ACHN (cell line): ENCODE measurements around the gene CNIH2.
"Not testable (repeated sequence)": the region's sequence is repeated elsewhere in the genome, so short reads cannot be mapped to it uniquely, and the experiment has no call there.

Source experiments
- DNase-seq: peaks from one replicate; pipeline ENCODE4 v3.0.0-alpha.2; 2015
- in situ Hi-C: cut with HindIII; loops from 2 replicates; pipeline ENCODE4 v1.10.0; 2017; ENCODE audit warnings: low sequenced_read_pairs, low pct_ligation_motif_present, low pct_unique_long_range_greater_than_20kb

The CNIH2 gene

DNA sequence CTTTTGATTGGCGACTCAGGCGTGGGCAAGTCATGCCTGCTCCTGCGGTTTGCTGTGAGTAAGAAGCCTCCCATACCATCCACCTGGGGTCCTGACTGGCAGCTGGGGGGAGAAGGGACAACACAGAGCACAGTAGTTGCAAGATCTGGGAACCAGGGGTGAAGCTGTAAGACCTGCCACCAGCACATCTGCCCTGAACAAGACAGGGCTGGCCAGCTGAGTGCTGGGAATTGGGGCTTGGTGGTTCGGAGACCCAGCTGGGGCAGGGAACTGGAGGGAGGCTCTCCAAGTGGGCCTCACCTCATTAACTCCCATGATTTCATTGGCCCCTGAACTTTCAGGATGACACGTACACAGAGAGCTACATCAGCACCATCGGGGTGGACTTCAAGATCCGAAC, 6.2 kb upstream of the CNIH2 start:
- in situ Hi-C loops = no loop called here

GRCh38 chr11:66272596-66272995, 5.4 kb upstream of the CNIH2 start:
- DNase-seq = no peak
- in situ Hi-C loops = no loop called here

More for the DNA sequence above, 6.2 kb upstream of the CNIH2 start:
- no peak for DNase-seq

DNA sequence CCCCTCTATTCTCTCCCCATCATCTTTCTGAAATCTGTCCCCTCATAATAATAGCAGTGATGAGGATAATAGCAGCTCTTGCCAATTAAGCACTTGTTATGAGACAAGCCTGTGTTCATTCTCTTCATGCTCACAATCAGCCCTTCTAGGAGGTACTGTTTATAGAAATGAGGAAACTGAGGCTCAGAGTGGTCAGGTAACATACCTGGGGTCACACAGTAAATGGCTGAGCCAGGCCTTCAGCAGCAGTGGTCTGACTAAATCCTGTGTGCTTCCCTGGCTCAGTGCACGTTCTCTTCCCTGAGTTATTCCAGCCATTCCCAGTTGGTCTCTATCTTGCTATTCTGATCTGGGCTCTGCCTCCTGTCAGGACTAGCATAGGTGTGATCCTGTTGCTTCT, 3.8 kb upstream of the CNIH2 start:
- no peak for DNase-seq
- in situ Hi-C loops = no loop called here

DNA sequence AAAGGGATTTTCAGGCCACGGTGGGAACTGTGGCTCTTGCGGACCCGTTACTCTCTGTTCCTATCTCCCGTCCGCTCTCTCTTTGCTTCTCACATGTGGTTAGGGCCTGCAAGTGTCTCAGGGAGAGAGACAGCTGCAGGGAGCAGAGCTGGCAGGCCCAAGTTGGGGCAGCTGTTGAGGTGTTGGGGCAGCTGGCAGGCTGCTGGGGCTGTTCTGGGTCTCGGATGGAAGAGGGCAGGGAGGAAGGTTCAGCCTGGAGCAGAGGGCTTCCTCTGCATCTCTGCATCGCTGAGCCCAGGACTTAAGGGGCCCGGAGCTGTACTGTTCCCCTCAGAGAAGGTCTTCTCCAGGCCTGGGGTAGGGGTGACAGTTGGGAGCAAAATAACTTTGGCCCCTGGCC, 2.6 kb upstream of the CNIH2 start:
- DNase-seq = no peak
- in situ Hi-C loops = no loop called here

DNA sequence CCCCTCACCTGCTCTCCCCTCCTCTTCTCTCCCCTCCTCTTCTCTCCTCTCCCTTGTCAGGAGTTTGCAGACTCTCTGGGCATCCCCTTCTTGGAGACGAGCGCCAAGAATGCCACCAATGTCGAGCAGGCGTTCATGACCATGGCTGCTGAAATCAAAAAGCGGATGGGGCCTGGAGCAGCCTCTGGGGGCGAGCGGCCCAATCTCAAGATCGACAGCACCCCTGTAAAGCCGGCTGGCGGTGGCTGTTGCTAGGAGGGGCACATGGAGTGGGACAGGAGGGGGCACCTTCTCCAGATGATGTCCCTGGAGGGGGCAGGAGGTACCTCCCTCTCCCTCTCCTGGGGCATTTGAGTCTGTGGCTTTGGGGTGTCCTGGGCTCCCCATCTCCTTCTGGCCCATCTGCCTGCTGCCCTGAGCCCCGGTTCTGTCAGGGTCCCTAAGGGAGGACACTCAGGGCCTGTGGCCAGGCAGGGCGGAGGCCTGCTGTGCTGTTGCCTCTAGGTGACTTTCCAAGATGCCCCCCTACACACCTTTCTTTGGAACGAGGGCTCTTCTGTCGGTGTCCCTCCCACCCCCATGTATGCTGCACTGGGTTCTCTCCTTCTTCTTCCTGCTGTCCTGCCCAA, 1.9 kb upstream of the CNIH2 start:
- no peak for DNase-seq
- in situ Hi-C loops = no loop called here

DNA sequence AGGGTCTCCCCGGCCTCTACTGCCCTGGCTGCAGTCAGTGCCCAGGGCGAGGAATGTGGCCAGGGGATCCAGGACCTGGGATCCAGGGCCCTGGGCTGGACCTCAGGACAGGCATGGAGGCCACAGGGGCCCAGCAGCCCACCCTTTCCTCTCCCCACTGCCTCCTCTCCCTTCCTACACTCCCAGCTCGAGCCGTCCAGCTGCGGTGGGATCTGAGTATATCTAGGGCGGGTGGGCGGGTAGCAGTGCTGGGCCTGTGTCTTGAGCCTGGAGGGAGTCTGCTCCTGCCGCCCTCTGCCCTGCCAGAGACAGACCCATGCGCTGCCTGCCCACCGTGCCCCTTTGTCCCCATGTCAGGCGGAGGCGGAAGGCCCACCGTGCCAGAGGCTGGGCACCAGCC, 1.4 kb upstream of the CNIH2 start:
- DNase-seq, in situ Hi-C loops: not testable (repeated sequence)

DNA sequence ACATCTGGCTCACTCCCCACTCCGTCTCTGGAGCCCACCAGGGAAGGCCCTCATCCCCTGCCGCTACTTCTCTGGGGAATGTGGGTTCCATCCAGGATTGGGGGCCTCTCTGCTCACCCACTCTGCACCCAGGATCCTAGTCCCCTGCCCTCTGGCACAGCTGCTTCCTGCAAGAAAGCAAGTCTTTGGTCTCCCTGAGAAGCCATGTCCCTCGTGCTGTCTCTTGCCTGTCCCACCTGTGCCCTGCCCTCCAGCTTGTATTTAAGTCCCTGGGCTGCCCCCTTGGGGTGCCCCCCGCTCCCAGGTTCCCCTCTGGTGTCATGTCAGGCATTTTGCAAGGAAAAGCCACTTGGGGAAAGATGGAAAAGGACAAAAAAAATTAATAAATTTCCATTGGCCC, 911 bp upstream of the CNIH2 start:
- in situ Hi-C loops, DNase-seq: not testable (repeated sequence)

DNA sequence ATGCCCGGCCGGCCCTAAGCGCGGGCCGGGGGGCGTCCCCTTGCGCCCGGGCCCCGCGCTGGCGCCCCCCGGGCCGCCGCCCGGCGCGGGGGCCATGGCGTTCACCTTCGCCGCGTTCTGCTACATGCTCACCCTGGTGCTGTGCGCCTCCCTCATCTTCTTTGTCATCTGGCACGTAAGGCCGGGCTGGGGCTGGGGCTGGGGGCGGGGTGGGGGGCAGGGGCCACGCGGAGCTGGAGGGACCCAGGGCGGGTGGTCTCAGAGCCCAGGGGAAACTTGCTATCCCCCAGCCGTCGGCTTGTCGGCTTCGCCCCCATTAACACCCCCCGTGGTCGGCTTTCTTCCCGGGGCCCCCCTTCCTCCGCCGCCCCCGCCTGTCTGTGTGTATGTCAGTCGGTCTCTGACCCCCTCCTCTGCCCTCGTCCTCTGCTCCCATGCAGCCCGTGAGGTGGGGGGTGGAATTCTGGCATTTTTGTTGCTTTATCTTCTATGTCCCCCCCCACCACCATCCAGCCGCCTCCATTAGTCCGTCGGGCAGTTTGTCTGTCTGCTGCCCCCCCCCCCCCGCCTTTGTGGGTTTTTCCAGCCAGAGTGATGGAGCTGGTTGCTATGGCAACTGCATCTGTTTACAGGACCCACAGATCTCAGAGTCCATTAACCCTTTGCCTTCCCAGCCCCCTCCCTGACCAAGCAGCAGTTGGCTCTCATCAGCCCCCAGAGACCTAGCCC, 552 bp downstream of the CNIH2 start:
- in situ Hi-C loops = no loop called here
- no peak for DNase-seq

DNA sequence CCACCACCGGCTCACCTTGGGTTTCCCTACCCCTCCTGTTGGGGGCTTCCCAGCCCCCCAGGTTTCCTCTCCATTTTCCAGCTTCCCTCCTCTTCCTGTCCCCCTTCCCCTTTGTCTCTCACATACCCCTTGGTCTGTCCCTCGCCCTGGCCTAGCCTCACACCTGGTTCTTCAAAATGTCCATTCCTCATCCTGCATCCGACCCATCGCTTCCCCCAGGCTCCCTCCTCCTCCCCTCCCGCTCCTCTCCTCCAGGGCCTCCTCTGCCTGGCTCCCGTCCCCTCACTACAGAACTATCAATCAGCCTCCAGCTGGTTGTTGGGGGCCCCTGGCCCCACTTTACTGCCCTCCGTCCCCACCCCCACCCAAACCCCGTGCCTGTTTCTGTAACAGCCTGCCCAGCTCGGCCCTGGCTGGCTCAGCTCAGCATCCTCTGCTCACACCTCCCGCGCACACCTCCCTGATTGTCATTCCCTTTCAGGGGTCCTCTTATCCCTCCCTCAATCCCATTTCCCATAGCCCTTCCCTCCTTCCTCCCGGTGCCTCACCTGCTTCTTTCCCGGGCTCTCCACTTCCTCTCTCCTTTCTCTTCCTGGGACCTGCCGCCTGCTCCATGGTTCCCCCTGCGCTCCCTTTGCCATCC, 1.2 kb downstream of the CNIH2 start:
- in situ Hi-C loops = no loop called here
- no peak for DNase-seq

- no peak for DNase-seq
- in situ Hi-C loops = no loop called here
These were observed 2.5 kb downstream of the CNIH2 start for GRCh38 chr11:66280428-66280827.

DNA sequence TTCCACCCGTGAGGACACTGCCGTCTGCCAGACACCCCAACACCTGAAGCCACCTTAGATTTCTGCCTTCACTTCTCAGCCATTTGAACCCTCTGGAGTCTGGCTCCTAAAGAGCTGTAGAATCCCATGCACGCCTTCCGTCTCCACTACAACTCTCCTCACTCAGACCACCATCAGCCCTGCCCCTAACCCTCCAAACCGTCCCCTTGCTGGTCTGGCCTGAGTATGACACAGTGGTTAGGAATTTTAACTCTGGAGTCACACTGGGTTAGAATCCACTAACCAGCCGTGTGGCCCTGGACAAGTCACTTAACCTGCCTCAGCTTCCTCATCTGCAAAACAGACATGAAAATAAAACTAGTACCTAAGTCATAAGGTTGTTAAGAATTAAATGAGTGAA, 3.0 kb downstream of the CNIH2 start:
- no peak for DNase-seq
- in situ Hi-C loops = no loop called here

DNA sequence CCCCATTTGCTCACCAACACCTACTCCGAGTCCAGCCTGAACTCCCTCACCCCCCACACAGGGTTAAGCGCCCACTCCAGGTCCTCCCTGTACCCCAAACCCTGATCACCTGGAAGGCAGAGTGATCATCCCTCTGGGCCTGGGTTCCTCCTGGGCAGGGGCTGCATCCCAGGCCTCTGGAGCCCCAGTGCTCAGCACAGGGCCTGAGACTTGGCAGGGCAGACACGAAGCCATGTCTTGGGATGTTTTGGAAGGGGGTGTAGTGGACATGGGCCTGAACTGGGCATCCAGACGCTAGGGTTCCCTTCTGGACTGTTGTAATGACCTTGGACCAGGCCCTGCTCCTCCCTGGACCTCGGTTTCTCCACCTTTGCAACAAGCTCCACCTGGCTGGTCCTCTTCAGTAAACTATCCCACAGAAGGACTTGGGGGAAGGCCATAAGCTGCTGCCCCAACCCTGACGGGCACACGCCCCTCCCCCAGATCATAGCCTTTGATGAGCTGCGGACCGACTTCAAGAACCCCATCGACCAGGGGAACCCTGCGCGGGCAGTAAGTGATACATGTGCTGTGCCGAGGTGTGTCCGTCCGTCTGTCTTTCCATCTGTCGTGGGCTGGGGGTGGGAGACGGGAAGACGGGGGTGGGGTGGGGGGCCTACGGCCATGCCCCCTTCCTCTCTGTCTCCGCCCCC, 3.9 kb downstream of the CNIH2 start:
- in situ Hi-C loops = no loop called here
- no peak for DNase-seq

DNA sequence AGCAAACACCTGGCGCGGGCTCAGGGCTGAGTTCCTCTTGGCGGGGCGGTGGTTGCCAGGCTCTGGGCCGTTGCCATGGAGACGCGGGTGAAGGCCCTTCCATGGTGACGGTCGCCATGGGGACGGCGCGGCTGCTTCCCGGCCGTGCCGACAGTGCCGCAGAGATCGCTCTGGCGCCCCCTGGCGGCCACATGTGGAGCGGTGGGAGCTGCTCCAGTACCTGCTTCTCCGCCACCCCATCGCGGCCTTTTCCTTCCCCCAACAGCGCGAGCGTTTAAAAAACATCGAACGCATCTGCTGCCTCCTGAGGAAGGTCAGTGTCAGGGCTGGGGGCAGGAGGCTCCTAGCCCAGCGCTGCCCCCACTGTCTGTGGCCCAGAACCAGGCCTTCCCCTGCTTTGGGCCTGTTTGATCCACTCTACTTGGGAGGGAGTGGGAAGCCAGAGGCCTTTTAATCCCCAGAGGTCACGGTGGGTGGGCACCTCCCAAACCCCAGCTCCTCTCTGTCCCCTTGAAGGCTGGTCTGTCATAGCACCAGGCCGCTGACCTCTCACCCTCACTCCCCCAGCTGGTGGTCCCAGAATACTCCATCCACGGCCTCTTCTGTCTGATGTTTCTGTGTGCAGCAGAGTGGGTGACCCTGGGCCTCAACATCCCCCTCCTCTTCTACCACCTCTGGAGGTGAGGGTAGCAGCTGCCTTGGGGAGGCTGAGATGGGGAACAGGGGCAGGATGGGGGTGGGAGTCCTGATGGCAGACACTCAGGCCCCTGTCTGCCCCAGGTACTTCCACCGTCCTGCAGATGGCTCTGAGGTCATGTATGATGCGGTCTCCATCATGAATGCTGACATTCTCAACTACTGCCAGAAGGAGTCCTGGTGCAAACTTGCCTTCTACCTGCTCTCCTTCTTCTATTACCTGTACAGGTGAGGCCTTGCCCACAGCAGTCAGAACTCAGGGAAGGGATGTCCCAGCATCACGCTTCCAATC, 4.8 kb downstream of the CNIH2 start:
- in situ Hi-C loops = no loop called here
- peak; percentile 82 for DNase-seq

GRCh38 chr11:66283461-66284105, 5.6 kb downstream of the CNIH2 start:
- in situ Hi-C loops = no loop called here

DNA sequence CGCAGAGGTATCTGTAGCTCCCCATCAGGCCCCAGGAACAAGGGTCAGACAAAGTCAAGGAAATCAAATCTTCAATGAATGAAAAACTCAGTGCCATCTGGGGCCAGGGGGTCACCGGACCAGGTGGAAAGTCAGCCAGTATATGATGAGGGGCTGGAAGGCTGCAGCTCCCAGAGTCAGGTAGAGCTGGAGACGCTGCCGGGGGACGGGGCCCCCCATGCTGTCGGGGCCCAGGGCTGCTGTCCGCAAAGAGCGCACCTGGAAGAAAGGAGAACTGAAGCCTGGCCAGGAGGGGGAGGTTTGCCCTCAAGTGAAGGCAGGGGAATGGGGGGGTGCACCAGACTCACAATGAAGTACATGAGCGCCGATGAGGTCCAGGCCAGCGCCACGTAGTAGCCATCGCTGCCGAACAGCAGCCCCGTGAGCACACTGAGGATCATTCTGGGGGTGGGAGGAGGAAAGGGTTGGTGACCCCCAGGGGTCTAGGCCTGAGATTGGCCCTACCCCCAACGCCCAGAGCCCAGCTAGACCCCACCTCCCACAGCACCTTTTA, 6.6 kb downstream of the CNIH2 start:
- in situ Hi-C loops = no loop called here
- no peak for DNase-seq

More at GRCh38 chr11:66283461-66284105, 5.6 kb downstream of the CNIH2 start:
- DNase-seq = no peak

DNA sequence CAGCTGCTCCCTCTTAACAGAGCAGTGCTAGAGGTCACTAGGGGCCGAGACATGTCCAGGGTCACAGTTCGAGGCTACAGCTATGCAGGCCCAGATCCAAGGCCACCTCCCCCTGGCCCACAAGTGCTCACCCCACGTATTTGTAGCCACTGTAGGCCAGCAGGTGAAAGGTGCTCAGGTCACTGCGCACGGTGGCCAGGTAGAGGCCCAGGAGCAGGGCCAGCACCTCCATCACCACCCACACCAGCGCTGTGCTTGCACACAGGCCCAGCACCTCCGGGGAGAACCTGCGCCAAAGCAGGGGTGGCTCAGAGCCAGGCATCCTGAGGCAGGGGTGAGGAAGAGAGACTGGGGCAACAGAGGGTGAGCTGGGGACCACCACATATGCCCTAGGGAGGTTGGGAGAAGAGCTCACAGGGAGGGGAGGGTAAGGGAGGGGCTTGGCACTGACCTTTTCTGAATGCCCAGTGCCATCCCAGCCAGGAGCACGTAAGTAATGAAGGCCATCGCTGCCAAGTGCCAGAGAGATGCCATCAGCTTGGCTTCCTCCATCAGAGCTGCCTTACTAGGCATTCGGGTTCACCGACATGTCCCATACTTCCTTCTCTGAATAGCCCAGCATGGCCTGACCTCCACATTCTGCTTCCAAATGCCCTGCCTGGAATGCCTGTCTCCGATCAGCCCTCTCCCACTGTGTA, 7.4 kb downstream of the CNIH2 start:
- no peak for DNase-seq
- in situ Hi-C loops = no loop called here

- no peak for DNase-seq
- in situ Hi-C loops = no loop called here
These were observed 8.7 kb downstream of the CNIH2 start for GRCh38 chr11:66286699-66287098.
